ENCODE measurements around the gene PPP1R16B. TPM values are rescaled to one million over a fixed set of nuclear protein-coding genes. Genes with fewer than 3 reads are reported as not detected.

The PPP1R16B gene
- total RNA-seq, 1 donor from 2014 or later = 46.9 TPM

DNA sequence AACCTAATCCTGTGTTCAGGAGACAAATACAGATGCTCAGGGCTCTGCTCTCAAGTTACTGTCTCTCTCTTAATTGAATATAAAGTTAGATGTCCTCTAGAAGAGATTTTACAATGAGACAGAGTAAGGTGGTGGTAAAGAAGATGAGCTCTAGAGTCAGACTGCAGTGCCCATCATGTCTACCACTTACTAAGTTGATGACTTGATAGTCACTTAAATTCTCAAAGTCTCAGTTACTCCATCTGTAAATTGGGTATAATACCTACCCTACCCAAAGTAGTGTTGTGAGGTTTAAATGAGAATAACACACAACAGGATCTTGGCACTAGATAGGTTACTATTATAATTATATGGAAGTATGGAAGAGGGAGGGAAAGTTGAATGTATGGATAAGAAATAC is 158.2 kb downstream of the PPP1R16B start:
- Mint-ChIP-seq H3K4me1 (ENCODE audit: unreplicated experiment) (peaks cover 29% of the 10 kb centered on the region), H3K4me3 (ENCODE audit: unreplicated experiment) (peak overlapping the region; percentile 64), H3K27me3 (ENCODE audit: unreplicated experiment) (peaks cover 4% of the 10 kb centered on the region), H3K27ac (ENCODE audit: unreplicated experiment) (peak overlapping the region; percentile 20), H3K9me3 (ENCODE audit: unreplicated experiment) (no peaks in the 10 kb centered on the region), H3K36me3 (ENCODE audit: low read depth, unreplicated experiment) (peaks cover 4% of the 10 kb centered on the region)
- TF ChIP-seq, protein P1, sequence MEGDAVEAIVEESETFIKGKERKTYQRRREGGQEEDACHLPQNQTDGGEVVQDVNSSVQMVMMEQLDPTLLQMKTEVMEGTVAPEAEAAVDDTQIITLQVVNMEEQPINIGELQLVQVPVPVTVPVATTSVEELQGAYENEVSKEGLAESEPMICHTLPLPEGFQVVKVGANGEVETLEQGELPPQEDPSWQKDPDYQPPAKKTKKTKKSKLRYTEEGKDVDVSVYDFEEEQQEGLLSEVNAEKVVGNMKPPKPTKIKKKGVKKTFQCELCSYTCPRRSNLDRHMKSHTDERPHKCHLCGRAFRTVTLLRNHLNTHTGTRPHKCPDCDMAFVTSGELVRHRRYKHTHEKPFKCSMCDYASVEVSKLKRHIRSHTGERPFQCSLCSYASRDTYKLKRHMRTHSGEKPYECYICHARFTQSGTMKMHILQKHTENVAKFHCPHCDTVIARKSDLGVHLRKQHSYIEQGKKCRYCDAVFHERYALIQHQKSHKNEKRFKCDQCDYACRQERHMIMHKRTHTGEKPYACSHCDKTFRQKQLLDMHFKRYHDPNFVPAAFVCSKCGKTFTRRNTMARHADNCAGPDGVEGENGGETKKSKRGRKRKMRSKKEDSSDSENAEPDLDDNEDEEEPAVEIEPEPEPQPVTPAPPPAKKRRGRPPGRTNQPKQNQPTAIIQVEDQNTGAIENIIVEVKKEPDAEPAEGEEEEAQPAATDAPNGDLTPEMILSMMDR (IDR thresholded peaks at IDR 0.05; ENCODE audit: unreplicated experiment) = no peak
- no peak for DNase-seq (ENCODE audit: low spot score)

DNA sequence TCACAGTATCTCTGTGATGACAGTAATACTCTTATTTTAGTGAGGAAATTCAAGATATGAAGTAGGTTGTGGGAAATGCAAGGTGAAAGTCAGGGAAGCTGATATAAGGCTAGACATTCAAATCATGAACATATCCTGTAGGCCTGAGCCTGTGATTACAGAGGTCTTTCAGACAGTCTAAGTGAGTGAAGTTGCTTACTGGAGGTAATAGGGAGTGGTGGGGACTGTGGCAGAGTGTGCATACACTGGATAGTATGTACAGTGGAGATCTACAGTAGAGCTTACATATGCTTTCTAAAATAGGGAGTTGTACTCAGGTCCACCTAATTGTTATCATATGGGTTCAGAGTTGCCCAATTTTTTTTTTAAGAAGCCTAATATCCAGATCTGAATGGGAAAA is 159.8 kb downstream of the PPP1R16B start:
- Mint-ChIP-seq H3K4me3 (ENCODE audit: unreplicated experiment) (no peak overlapping the region), H3K36me3 (ENCODE audit: low read depth, unreplicated experiment) (peaks cover 4% of the 10 kb centered on the region), H3K27me3 (ENCODE audit: unreplicated experiment) (peaks cover 4% of the 10 kb centered on the region), H3K4me1 (ENCODE audit: unreplicated experiment) (peaks cover 29% of the 10 kb centered on the region), H3K9me3 (ENCODE audit: unreplicated experiment) (no peaks in the 10 kb centered on the region), H3K27ac (ENCODE audit: unreplicated experiment) (no peak overlapping the region)
- TF ChIP-seq, protein P1 (IDR thresholded peaks at IDR 0.05; ENCODE audit: unreplicated experiment) = no peak
- DNase-seq (ENCODE audit: low spot score) = no peak

DNA sequence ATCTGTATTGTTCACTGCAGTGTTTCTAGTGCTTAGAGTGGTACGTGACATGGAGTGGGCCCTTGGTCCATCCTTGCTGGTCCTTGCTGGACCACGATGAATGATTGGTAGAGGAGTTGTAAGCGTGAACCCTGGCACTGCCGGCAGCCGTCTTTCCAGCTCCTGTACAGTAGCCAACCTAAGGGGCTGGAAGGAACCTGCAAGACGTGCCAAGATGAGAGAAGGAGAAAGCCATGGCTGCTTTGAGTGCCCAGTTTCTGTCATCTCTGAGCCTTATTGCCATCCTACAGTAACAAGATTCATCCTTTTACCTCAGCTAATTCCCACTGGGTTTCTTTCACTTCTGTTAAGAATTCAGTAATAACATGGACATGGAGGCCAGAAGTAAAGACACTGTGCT is 162.6 kb downstream of the PPP1R16B start:
- Mint-ChIP-seq H3K27me3 (ENCODE audit: unreplicated experiment) (no peaks in the 10 kb centered on the region), H3K36me3 (ENCODE audit: low read depth, unreplicated experiment) (peaks cover 4% of the 10 kb centered on the region), H3K9me3 (ENCODE audit: unreplicated experiment) (no peaks in the 10 kb centered on the region), H3K4me3 (ENCODE audit: unreplicated experiment) (no peak overlapping the region), H3K27ac (ENCODE audit: unreplicated experiment) (no peak overlapping the region), H3K4me1 (ENCODE audit: unreplicated experiment) (peaks cover 18% of the 10 kb centered on the region)
- TF ChIP-seq, protein P1 (IDR thresholded peaks at IDR 0.05; ENCODE audit: unreplicated experiment) = no peak
- DNase-seq (ENCODE audit: low spot score) = no peak

DNA sequence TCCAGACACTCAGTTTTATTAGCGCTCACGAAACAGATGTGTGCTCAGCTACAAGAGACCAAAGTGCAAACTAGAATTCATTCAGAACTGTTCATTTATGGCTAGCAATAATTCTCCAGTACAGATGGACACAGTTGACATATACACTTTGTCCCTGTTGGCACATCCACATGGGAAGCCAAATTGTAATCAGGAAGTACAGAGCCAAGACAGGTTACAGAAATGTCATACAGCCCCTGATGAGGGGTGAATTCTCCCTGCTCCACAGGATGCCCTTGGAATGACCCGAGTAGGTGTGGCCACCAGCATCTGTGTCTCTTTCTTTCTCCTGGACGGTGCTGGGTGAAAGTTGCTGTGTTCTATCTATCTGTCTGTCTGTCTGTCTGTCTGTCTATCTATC is 164.2 kb downstream of the PPP1R16B start:
- Mint-ChIP-seq H3K4me3 (ENCODE audit: unreplicated experiment) (no peak overlapping the region), H3K9me3 (ENCODE audit: unreplicated experiment) (no peaks in the 10 kb centered on the region), H3K4me1 (ENCODE audit: unreplicated experiment) (peaks cover 18% of the 10 kb centered on the region), H3K27me3 (ENCODE audit: unreplicated experiment) (no peaks in the 10 kb centered on the region), H3K36me3 (ENCODE audit: low read depth, unreplicated experiment) (peaks cover 1% of the 10 kb centered on the region), H3K27ac (ENCODE audit: unreplicated experiment) (no peak overlapping the region)
- DNase-seq (ENCODE audit: low spot score) = no peak
- TF ChIP-seq, protein P1 (IDR thresholded peaks at IDR 0.05; ENCODE audit: unreplicated experiment) = no peak

DNA sequence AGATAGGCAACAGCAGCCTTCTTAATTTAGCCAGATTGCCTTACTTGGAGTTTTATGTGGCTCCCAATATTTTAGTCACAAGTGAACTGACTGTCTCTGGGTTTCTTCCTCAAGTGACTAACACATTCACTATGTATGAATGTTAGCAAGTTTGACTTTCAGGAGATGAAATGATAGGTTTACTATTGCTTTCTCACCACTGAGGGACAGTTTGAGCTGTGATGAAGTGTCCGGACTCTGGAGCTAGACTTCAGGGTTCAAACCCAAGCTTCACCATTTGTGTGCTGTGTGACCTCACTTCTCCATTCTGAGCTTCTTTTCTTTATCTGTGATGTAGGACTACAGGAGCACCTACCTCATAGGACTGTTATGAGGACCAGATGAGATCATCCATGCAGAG is 164.8 kb downstream of the PPP1R16B start:
- H3K4me1 Mint-ChIP-seq (ENCODE audit: unreplicated experiment) = peaks cover 21% of the 10 kb centered on the region

More for the DNA sequence above, 164.8 kb downstream of the PPP1R16B start:
- no peak for DNase-seq (ENCODE audit: low spot score)
- Mint-ChIP-seq H3K36me3 (ENCODE audit: low read depth, unreplicated experiment) (no peaks in the 10 kb centered on the region), H3K27ac (ENCODE audit: unreplicated experiment) (no peak overlapping the region), H3K4me3 (ENCODE audit: unreplicated experiment) (no peak overlapping the region), H3K27me3 (ENCODE audit: unreplicated experiment) (no peaks in the 10 kb centered on the region), H3K9me3 (ENCODE audit: unreplicated experiment) (no peaks in the 10 kb centered on the region)
- TF ChIP-seq, protein P1 (IDR thresholded peaks at IDR 0.05; ENCODE audit: unreplicated experiment) = no peak

Other genes with a start within 250 kb of the PPP1R16B start
- not detected for gene ADIG, start 224.5 kb upstream of the PPP1R16B start, total RNA-seq (ENCODE audit: unreplicated experiment)
- gene ARHGAP40, start 203.9 kb upstream of the PPP1R16B start, total RNA-seq (ENCODE audit: unreplicated experiment) = 0.64 TPM
- gene SLC32A1, start 81.2 kb upstream of the PPP1R16B start, total RNA-seq (ENCODE audit: unreplicated experiment) = 3.4 TPM
- gene ACTR5, start 57.2 kb upstream of the PPP1R16B start, total RNA-seq (ENCODE audit: unreplicated experiment) = 17.3 TPM
- gene FAM83D, start 120.7 kb downstream of the PPP1R16B start, total RNA-seq (ENCODE audit: unreplicated experiment) = 7.7 TPM
- gene DHX35, start 156.6 kb downstream of the PPP1R16B start, total RNA-seq (ENCODE audit: unreplicated experiment) = 10.5 TPM